Measurements from ENCODE around the gene HPSE2. TPM values are rescaled to one million over a fixed set of nuclear protein-coding genes. Genes with fewer than 3 reads are reported as not detected.

Gene HPSE2
- total RNA-seq, 1 experiment from 2014 or later: 0.05 TPM

DNA sequence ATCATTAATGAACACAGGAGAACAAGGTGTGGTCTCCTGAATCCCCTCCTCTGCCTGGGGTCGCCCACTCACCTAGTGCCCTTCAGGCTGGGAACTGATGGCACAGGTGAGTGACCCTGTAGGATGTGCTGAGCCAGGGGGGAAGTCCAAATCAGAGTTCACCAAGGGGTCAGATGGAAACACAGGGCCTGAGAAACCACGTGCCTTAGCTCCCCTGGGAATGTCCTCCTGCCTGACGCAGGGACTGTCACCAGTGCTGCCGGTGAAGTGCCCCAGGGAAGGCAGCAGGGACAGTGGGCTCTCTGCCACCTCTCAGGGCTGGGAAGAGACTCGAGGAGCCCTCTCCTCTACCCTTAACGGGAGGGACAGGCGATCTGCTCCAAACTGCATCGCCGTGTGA, 814.9 kb downstream of the HPSE2 start:
- no peak for ATAC-seq
- Histone ChIP-seq H3K4me1 (ENCODE audit: control insufficient read depth in 1 of 2, insufficient read depth in 2 of 2, low read length in 2 of 2) (peaks cover 2% of the 10 kb centered on the region in 2 experiments), H3K36me3 (ENCODE audit: control insufficient read depth in 1 of 2, insufficient read depth in 2 of 2, low read length in 2 of 2) (peaks cover 0 to 3% of the 10 kb centered on the region in 2 experiments; a peak in 1 of 4 replicates), H3K9me3 (ENCODE audit: control insufficient read depth in 1 of 2, insufficient read depth in 1 of 2, low read depth in 1 of 2, low read length in 2 of 2) (no peaks in the 10 kb centered on the region), H3K9me2 (ENCODE audit: insufficient read depth) (no peaks in the 10 kb centered on the region), H3K27me3 (ENCODE audit: insufficient read depth, low read length) (no peaks in the 10 kb centered on the region), H4K20me1 (ENCODE audit: insufficient read depth) (no peaks in the 10 kb centered on the region), H3K4me3 (replicated peaks in 1 of 2; ENCODE audit: low read depth in 1 of 2, low read length in 2 of 2) (no peak overlapping the region), H3K79me2 (ENCODE audit: insufficient read depth, low read length) (no peaks in the 10 kb centered on the region), H2AFZ (ENCODE audit: low read depth, low read length, poor library complexity, severe bottlenecking) (no peak overlapping the region), H3K27ac (ENCODE audit: low read depth, low read length) (no peak overlapping the region), H3K4me2 (ENCODE audit: low read length) (no peak overlapping the region), H3K9ac (ENCODE audit: low read length) (no peak overlapping the region)
- intact Hi-C loops (cut with micrococcal nuclease): no loop called here
- no peak for TF ChIP-seq YY1 (IDR thresholded peaks at IDR 0.05; ENCODE audit: extremely low read depth, insufficient replicate concordance, low read depth, low read length)
- TF ChIP-seq EZH2phosphoT487 (IDR thresholded peaks at IDR 0.05; ENCODE audit: borderline replicate concordance): no peak
- TF ChIP-seq, protein P1, sequence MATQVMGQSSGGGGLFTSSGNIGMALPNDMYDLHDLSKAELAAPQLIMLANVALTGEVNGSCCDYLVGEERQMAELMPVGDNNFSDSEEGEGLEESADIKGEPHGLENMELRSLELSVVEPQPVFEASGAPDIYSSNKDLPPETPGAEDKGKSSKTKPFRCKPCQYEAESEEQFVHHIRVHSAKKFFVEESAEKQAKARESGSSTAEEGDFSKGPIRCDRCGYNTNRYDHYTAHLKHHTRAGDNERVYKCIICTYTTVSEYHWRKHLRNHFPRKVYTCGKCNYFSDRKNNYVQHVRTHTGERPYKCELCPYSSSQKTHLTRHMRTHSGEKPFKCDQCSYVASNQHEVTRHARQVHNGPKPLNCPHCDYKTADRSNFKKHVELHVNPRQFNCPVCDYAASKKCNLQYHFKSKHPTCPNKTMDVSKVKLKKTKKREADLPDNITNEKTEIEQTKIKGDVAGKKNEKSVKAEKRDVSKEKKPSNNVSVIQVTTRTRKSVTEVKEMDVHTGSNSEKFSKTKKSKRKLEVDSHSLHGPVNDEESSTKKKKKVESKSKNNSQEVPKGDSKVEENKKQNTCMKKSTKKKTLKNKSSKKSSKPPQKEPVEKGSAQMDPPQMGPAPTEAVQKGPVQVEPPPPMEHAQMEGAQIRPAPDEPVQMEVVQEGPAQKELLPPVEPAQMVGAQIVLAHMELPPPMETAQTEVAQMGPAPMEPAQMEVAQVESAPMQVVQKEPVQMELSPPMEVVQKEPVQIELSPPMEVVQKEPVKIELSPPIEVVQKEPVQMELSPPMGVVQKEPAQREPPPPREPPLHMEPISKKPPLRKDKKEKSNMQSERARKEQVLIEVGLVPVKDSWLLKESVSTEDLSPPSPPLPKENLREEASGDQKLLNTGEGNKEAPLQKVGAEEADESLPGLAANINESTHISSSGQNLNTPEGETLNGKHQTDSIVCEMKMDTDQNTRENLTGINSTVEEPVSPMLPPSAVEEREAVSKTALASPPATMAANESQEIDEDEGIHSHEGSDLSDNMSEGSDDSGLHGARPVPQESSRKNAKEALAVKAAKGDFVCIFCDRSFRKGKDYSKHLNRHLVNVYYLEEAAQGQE (IDR thresholded peaks at IDR 0.05; ENCODE audit: low read depth): no peak
- TF ChIP-seq FOSL1 (IDR thresholded peaks at IDR 0.05; ENCODE audit: low read depth): no peak
- TF ChIP-seq ELF1 (IDR thresholded peaks at IDR 0.05; ENCODE audit: borderline replicate concordance, low read depth): no peak
- no peak for TF ChIP-seq EGR1 (IDR thresholded peaks at IDR 0.05; ENCODE audit: low read depth)
- TF ChIP-seq ZFX (IDR thresholded peaks at IDR 0.05): no peak
- no peak for TF ChIP-seq CBX3 (IDR thresholded peaks at IDR 0.05; ENCODE audit: low read depth)
- no peak for TF ChIP-seq POLR2A (IDR thresholded peaks at IDR 0.05; ENCODE audit: borderline replicate concordance, extremely low read depth, insufficient read depth, insufficient read length)
- TF ChIP-seq POLR2AphosphoS5 (IDR thresholded peaks at IDR 0.05; ENCODE audit: low read depth, low read length): no peak
- no peak for TF ChIP-seq JUND (IDR thresholded peaks at IDR 0.05)
- TF ChIP-seq RAD21 (IDR thresholded peaks at IDR 0.05; ENCODE audit: low read depth): no peak
- TF ChIP-seq, protein P2, sequence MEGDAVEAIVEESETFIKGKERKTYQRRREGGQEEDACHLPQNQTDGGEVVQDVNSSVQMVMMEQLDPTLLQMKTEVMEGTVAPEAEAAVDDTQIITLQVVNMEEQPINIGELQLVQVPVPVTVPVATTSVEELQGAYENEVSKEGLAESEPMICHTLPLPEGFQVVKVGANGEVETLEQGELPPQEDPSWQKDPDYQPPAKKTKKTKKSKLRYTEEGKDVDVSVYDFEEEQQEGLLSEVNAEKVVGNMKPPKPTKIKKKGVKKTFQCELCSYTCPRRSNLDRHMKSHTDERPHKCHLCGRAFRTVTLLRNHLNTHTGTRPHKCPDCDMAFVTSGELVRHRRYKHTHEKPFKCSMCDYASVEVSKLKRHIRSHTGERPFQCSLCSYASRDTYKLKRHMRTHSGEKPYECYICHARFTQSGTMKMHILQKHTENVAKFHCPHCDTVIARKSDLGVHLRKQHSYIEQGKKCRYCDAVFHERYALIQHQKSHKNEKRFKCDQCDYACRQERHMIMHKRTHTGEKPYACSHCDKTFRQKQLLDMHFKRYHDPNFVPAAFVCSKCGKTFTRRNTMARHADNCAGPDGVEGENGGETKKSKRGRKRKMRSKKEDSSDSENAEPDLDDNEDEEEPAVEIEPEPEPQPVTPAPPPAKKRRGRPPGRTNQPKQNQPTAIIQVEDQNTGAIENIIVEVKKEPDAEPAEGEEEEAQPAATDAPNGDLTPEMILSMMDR (IDR thresholded peaks at IDR 0.05 in 2 of 3, conservative IDR thresholded peaks at IDR 0.05 in 1 of 3; ENCODE audit: borderline replicate concordance in 1 of 3, insufficient read depth in 1 of 3, low read depth in 2 of 3, low read length in 2 of 3): no peak
- TF ChIP-seq CEBPB (IDR thresholded peaks at IDR 0.05; ENCODE audit: low read depth): no peak
- TF ChIP-seq SRF (IDR thresholded peaks at IDR 0.05; ENCODE audit: low read depth): no peak
- TF ChIP-seq SIN3A (IDR thresholded peaks at IDR 0.05; ENCODE audit: low read depth): no peak
- POLR2A ChIA-PET: no interaction called here
- BruUV-seq (replicated peaks): no TSS peak
- RAD21 ChIA-PET (ENCODE audit: low non-redundant PET in 1 of 2, low total read pairs in 2 of 2, uncharacterized antibody in 2 of 2, unreplicated experiment in 2 of 2): no interaction called here
- DNase-seq (ENCODE audit: low read depth, low spot score): no peak
- CTCF ChIA-PET: no interaction called here

All from HCT116 (cell line).